HCT116 (cell line): ENCODE measurements around the gene RAB34. TPM values are rescaled to one million over a fixed set of nuclear protein-coding genes. Genes with fewer than 3 reads are reported as not detected.

ENCODE experiments used
- ATAC-seq: fragments of 200-7000 bp; cut with Tn5 transposase; 2 replicates; pipeline ENCODE4 v1.9.1; 2020; ENCODE audit warnings: mild to moderate bottlenecking, moderate library complexity
- BruUV-seq: library from RNA; stranded (reverse); fragments of 400-500 nt; replicated peaks from 2 replicates; lab custom pipeline; 2021; lab: Mats Ljungman, UMichigan
- CTCF ChIA-PET: fragments of 300-600 bp; sonication (Branson Sonifier 250); formaldehyde crosslinking; loops from one replicate; lab custom pipeline; 2021; ENCODE audit warnings: antibody characterized with exemption; lab: Charles Lee
- POLR2A ChIA-PET: fragments of 300-600, 350-600 bp; sonication (Branson Sonifier 250); formaldehyde crosslinking; loops from one replicate; lab custom pipeline; 2021; ENCODE audit warnings: antibody characterized with exemption; lab: Charles Lee
- RAD21 ChIA-PET, 2 experiments: fragments of 300-600 bp; sonication (Branson Sonifier 250); formaldehyde crosslinking; loops; one replicate each; lab custom pipeline; 2023; ENCODE audit warnings: low total read pairs in 2 of 2; ENCODE audit not compliant: uncharacterized antibody in 2 of 2, unreplicated experiment in 2 of 2, low non-redundant PET in 1 of 2; lab: Charles Lee
- DNase-seq: peaks from one replicate; pipeline ENCODE4 v3.0.0-alpha.2; 2010; ENCODE audit warnings: low read depth, low spot score
- H2AFZ ChIP-seq: fragments of 200-600 bp; shearing (Covaris generic), sonication (generic); 2 replicates; pipeline ENCODE4 v1.6.1; 2017; ENCODE audit warnings: low read depth, mixed run types, mixed read lengths, antibody characterized with exemption, low read length; ENCODE audit not compliant: poor library complexity, severe bottlenecking
- H3K27ac ChIP-seq: 2 replicates; pipeline ENCODE4 v1.5.1; 2012; ENCODE audit warnings: low read depth, low read length
- H3K27me3 ChIP-seq: fragments of 200-600 bp; sonication (generic); 2 replicates; pipeline ENCODE4 v1.6.1; 2016; ENCODE audit warnings: mixed run types, low read length, mixed read lengths; ENCODE audit not compliant: insufficient read depth
- H3K36me3 ChIP-seq, 2 experiments: fragments of 200-500 bp in 1 of 2; fragments of 200-600 bp in 1 of 2; sonication (Bioruptor generic) in 1 of 2; sonication (generic) in 1 of 2; 2 replicates each; pipeline versions ENCODE4 v1.5.1 to v1.6.1; 2014 to 2016; ENCODE audit warnings: low read length in 2 of 2, inconsistent platforms in 1 of 2, mixed read lengths in 1 of 2, mixed run types in 1 of 2; ENCODE audit not compliant: insufficient read depth in 2 of 2, control insufficient read depth in 1 of 2
- H3K4me1 ChIP-seq, 2 experiments: fragments of 200-600 bp in 1 of 2; sonication (generic) in 1 of 2; 2 replicates each; pipeline versions ENCODE4 v1.5.1 to v1.6.1; 2012 to 2017; ENCODE audit warnings: low read length in 2 of 2, inconsistent platforms in 1 of 2, mild to moderate bottlenecking in 1 of 2, mixed read lengths in 1 of 2, mixed run types in 1 of 2, moderate library complexity in 1 of 2; ENCODE audit not compliant: insufficient read depth in 2 of 2, control insufficient read depth in 1 of 2
- H3K4me2 ChIP-seq: fragments of 200-600 bp; sonication (generic); 2 replicates; pipeline ENCODE4 v1.6.1; 2017; ENCODE audit warnings: mixed run types, low read length, mixed read lengths
- H3K4me3 ChIP-seq, 2 experiments: fragments of 200-600 bp in 1 of 2; sonication (generic) in 1 of 2; replicated peaks in 1 of 2; 2 replicates each; pipeline ENCODE4 v1.5.1; 2011 to 2016; ENCODE audit warnings: low read length in 2 of 2, control low read depth in 1 of 2, low read depth in 1 of 2, mild to moderate bottlenecking in 1 of 2, mixed read lengths in 1 of 2, mixed run types in 1 of 2
- H3K79me2 ChIP-seq: fragments of 200-600 bp; sonication (generic); 2 replicates; pipeline ENCODE4 v1.6.1; 2017; ENCODE audit warnings: mild to moderate bottlenecking, mixed run types, low read length, moderate library complexity, mixed read lengths; ENCODE audit not compliant: insufficient read depth
- H3K9ac ChIP-seq: fragments of 200-600 bp; sonication (generic); 2 replicates; pipeline ENCODE4 v1.6.1; 2016; ENCODE audit warnings: low read length, mixed read lengths
- H3K9me2 ChIP-seq: fragments of 200-600 bp; sonication (generic), shearing (Covaris generic); 2 replicates; pipeline ENCODE4 v1.6.1; 2017; ENCODE audit warnings: mixed run types, mild to moderate bottlenecking, moderate library complexity; ENCODE audit not compliant: insufficient read depth
- H3K9me3 ChIP-seq, 2 experiments: fragments of 200-500 bp in 1 of 2; fragments of 200-600 bp in 1 of 2; sonication (Bioruptor generic) in 1 of 2; sonication (generic) in 1 of 2; 2 replicates each; pipeline ENCODE4 v1.6.1; 2014 to 2017; ENCODE audit warnings: low read length in 2 of 2, mixed read lengths in 2 of 2, inconsistent platforms in 1 of 2, low read depth in 1 of 2, mild to moderate bottlenecking in 1 of 2, mixed run types in 1 of 2, moderate library complexity in 1 of 2; ENCODE audit not compliant: control insufficient read depth in 1 of 2, insufficient read depth in 1 of 2
- H4K20me1 ChIP-seq: fragments of 200-600 bp; sonication (generic), shearing (Covaris generic); 2 replicates; pipeline ENCODE4 v1.6.1; 2017; ENCODE audit warnings: mixed run types, mild to moderate bottlenecking, moderate library complexity; ENCODE audit not compliant: insufficient read depth
- CEBPB ChIP-seq: IDR thresholded peaks from 2 replicates; pipeline ENCODE4 v1.6.1; 2012; ENCODE audit warnings: low read depth
- EGR1 ChIP-seq: IDR thresholded peaks from 2 replicates; pipeline ENCODE4 v1.6.1; 2012; ENCODE audit warnings: low read depth
- ELF1 ChIP-seq: IDR thresholded peaks from 2 replicates; pipeline ENCODE4 v1.6.1; 2012; ENCODE audit warnings: low read depth, borderline replicate concordance
- EZH2 ChIP-seq: fragments of 200-600 bp; sonication (generic); IDR thresholded peaks from 2 replicates; pipeline ENCODE4 v1.6.1; 2017; ENCODE audit warnings: antibody characterized with exemption, mixed run types
- FOSL1 ChIP-seq: IDR thresholded peaks from 2 replicates; pipeline ENCODE4 v1.6.1; 2012; ENCODE audit warnings: low read depth
- POLR2A ChIP-seq: IDR thresholded peaks from 2 replicates; pipeline ENCODE4 v1.7.0; 2011; ENCODE audit warnings: borderline replicate concordance; ENCODE audit not compliant: insufficient read depth, insufficient read length; ENCODE audit errors: extremely low read depth
- SP1 ChIP-seq: IDR thresholded peaks from 2 replicates; pipeline ENCODE4 v1.6.1; 2012; ENCODE audit warnings: low read depth
- SRF ChIP-seq: IDR thresholded peaks from 2 replicates; pipeline ENCODE4 v1.6.1; 2012; ENCODE audit warnings: low read depth
- TCF7L2 ChIP-seq: IDR thresholded peaks from 2 replicates; pipeline ENCODE4 v1.7.0; 2011; ENCODE audit warnings: borderline replicate concordance, inconsistent platforms; ENCODE audit not compliant: insufficient read depth, insufficient read length; ENCODE audit errors: extremely low read depth
- ZNF274 ChIP-seq: fragments of 200-500 bp; sonication (Bioruptor generic); IDR thresholded peaks from 2 replicates; pipeline ENCODE4 v1.6.1; 2014; ENCODE audit warnings: mild to moderate bottlenecking, low read depth, low read length, inconsistent platforms
- intact Hi-C: fragments of 100-400 bp; cut with micrococcal nuclease; formaldehyde crosslinking; loops from 2 replicates; pipeline ENCODE4 v1.10.0; 2022
- total RNA-seq: library from RNA; stranded (reverse); gene quantifications from one replicate; pipeline ENCODE4 v1.2.1, GENCODE V29; 2021; ENCODE audit not compliant: unreplicated experiment
- TF ChIP-seq, protein P1 (sequence below), 3 experiments: fragments of 200-600 bp in 1 of 3; sonication (generic) in 1 of 3; IDR thresholded peaks in 2 of 3; conservative IDR thresholded peaks in 1 of 3; 2 replicates each; pipeline ENCODE4 v1.5.1; 2012 to 2017; ENCODE audit warnings: low read depth in 2 of 3, low read length in 2 of 3, antibody characterized with exemption in 1 of 3, borderline replicate concordance in 1 of 3, control low read depth in 1 of 3, mild to moderate bottlenecking in 1 of 3, mixed read lengths in 1 of 3, mixed run types in 1 of 3, moderate library complexity in 1 of 3; ENCODE audit not compliant: insufficient read depth in 1 of 3
- TF ChIP-seq, protein P2 (sequence below): IDR thresholded peaks from 2 replicates; pipeline ENCODE4 v1.6.1; 2012

Gene RAB34
- total RNA-seq, 1 experiment from 2014 or later: 0.59 TPM

DNA sequence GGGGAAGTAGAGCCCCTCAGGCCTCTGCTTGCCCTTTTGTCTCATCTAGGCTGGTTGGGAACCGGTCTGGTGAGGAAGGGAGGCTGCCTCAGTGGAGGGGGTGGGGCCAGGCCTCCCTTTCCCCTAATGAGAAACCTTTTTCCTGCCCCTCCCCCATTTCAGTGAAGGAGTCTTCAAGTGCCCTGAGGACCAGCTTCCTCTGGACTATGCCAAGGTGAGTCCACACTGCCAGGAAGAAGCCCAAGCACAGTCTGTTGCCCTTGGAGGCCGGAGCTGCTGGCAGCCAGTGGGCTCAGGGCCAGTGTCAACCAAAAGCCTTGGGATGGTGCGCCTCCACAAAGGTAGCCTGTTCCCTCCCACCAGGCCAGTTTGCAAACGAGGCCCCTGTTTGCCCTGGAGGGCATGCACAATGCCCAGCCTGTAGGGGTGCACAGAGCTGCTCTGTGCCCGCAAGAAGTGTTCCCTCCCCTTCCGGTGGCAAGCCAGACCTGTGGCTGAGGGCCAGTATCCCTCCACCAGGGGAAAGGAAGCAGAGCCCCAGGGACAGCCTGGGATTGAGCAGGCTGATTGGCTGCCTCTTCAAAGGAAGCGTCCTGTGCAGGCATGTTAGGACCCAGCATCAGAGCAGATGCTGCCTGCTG lies 29.5 kb upstream of the RAB34 start:
- ChIA-PET RAD21 (no interaction called here), CTCF (interaction anchor here (3.8 to 13.6 kb wide), 2 partner anchors 15 to 20 kb away, joined by 41 to 207 read pairs; partner anchors contain the start of genes NEK8 and TLCD1), POLR2A (interaction anchor here (0.9 to 11.6 kb wide), 3 partner anchors 12 to 19 kb away, joined by 3 to 149 read pairs (median 4); partner anchors contain the start of genes NEK8 and TLCD1)
- H3K9ac ChIP-seq: peak overlapping the region; percentile 100
- DNase-seq: no peak
- H3K4me1 ChIP-seq: peaks cover 29 to 61% of the 10 kb centered on the region in 2 experiments
- H3K27ac ChIP-seq: peak overlapping the region; percentile 98
- H3K4me2 ChIP-seq: peak overlapping the region; percentile 99
- H3K4me3 ChIP-seq: no peak overlapping the region
- H3K36me3 ChIP-seq: peaks cover 32 to 58% of the 10 kb centered on the region in 2 experiments
- intact Hi-C loops: no loop called here
- no peaks in the 10 kb centered on the region for H3K9me3 ChIP-seq
- peaks cover 32% of the 10 kb centered on the region; the same call in 1 of the 2 replicates for H4K20me1 ChIP-seq
- no peak overlapping the region for H2AFZ ChIP-seq
- BruUV-seq: no TSS peak
- ATAC-seq: no peak
- no peaks in the 10 kb centered on the region for H3K9me2 ChIP-seq
- H3K79me2 ChIP-seq: peaks cover 62% of the 10 kb centered on the region
- no peaks in the 10 kb centered on the region for H3K27me3 ChIP-seq
- TF ChIP-seq EZH2 (no peak), ELF1 (no peak), EGR1 (no peak), CEBPB (no peak), POLR2A (no peak), FOSL1 (no peak), ZNF274 (no peak), SP1 (no peak), TCF7L2 (no peak), SRF (no peak)
- TF ChIP-seq, protein P1, sequence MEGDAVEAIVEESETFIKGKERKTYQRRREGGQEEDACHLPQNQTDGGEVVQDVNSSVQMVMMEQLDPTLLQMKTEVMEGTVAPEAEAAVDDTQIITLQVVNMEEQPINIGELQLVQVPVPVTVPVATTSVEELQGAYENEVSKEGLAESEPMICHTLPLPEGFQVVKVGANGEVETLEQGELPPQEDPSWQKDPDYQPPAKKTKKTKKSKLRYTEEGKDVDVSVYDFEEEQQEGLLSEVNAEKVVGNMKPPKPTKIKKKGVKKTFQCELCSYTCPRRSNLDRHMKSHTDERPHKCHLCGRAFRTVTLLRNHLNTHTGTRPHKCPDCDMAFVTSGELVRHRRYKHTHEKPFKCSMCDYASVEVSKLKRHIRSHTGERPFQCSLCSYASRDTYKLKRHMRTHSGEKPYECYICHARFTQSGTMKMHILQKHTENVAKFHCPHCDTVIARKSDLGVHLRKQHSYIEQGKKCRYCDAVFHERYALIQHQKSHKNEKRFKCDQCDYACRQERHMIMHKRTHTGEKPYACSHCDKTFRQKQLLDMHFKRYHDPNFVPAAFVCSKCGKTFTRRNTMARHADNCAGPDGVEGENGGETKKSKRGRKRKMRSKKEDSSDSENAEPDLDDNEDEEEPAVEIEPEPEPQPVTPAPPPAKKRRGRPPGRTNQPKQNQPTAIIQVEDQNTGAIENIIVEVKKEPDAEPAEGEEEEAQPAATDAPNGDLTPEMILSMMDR (IDR thresholded peaks at IDR 0.05 in 2 of 3, conservative IDR thresholded peaks at IDR 0.05 in 1 of 3; ENCODE audit: borderline replicate concordance in 1 of 3, insufficient read depth in 1 of 3, low read depth in 2 of 3, low read length in 2 of 3): no peak
- TF ChIP-seq, protein P2, sequence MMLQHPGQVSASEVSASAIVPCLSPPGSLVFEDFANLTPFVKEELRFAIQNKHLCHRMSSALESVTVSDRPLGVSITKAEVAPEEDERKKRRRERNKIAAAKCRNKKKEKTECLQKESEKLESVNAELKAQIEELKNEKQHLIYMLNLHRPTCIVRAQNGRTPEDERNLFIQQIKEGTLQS: no peak
